Glutamatergic neuron (in vitro differentiated cells): Measurements from ENCODE around the gene IPO5. TPM values are rescaled to one million over a fixed set of nuclear protein-coding genes. Genes with fewer than 3 reads are reported as not detected.

ENCODE experiments used
- DNase-seq: peaks from one replicate; pipeline ENCODE4 v3.0.0; 2022
- H3K27ac Mint-ChIP-seq: one replicate; pipeline ENCODE4 v1.8.0; 2020; ENCODE audit warnings: mild to moderate bottlenecking, mixed read lengths, inconsistent platforms; ENCODE audit not compliant: unreplicated experiment
- H3K27me3 Mint-ChIP-seq: one replicate; pipeline ENCODE4 v1.8.0; 2020; ENCODE audit warnings: mild to moderate bottlenecking, moderate library complexity, mixed read lengths, inconsistent platforms; ENCODE audit not compliant: unreplicated experiment
- H3K36me3 Mint-ChIP-seq: one replicate; pipeline ENCODE4 v1.8.0; 2020; ENCODE audit warnings: mild to moderate bottlenecking, mixed read lengths, inconsistent platforms; ENCODE audit not compliant: unreplicated experiment
- H3K4me1 Mint-ChIP-seq: one replicate; pipeline ENCODE4 v1.8.0; 2020; ENCODE audit warnings: mild to moderate bottlenecking, low read depth, mixed read lengths, inconsistent platforms; ENCODE audit not compliant: unreplicated experiment
- H3K4me3 Mint-ChIP-seq: one replicate; pipeline ENCODE4 v1.8.0; 2020; ENCODE audit warnings: mild to moderate bottlenecking, mixed read lengths, inconsistent platforms; ENCODE audit not compliant: unreplicated experiment
- H3K9me3 Mint-ChIP-seq: one replicate; pipeline ENCODE4 v1.8.0; 2020; ENCODE audit warnings: mild to moderate bottlenecking, moderate library complexity, mixed read lengths, inconsistent platforms; ENCODE audit not compliant: unreplicated experiment
- total RNA-seq: library from RNA; stranded (reverse); fragmentation: NEBNext Ultra II Directional; extraction: Animal tissue kit (Norgen Biotek cat#: 25700); gene quantifications from one replicate; pipeline ENCODE4 v1.2.1, GENCODE V29; 2021; ENCODE audit not compliant: unreplicated experiment
- TF ChIP-seq, protein P1 (sequence below): fragments of 200-600 bp; sonication (generic); IDR thresholded peaks from one replicate; pipeline ENCODE4 v1.5.0; 2021; ENCODE audit not compliant: partially characterized antibody, unreplicated experiment

The IPO5 gene
- total RNA-seq, 1 donor from 2014 or later, result 122 TPM

DNA sequence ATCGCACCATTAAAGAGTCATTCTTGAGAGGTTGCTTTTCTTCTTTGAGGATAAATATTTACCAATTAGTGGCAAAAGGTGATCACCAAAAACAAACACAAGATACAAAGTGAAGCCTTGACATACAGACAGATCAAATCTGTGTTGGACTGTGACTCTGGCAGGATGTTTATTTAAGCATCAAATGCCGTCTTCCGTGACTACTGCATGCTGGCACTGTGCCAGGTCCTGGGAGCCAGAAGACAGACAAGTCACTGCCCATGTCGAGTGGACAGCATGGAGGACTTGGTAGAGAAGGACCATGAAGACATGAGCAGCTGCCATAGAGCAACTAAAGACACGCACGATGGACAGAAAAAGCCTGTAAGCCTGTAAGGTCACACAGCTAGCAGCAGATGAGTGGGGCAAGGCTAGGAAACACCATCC is 96.6 kb downstream of the IPO5 start:
- Mint-ChIP-seq H3K4me3 (no peak overlapping the region), H3K27me3 (no peaks in the 10 kb centered on the region), H3K9me3 (no peaks in the 10 kb centered on the region), H3K27ac (no peak overlapping the region), H3K36me3 (no peaks in the 10 kb centered on the region), H3K4me1 (peaks cover 4% of the 10 kb centered on the region)
- TF ChIP-seq, protein P1, sequence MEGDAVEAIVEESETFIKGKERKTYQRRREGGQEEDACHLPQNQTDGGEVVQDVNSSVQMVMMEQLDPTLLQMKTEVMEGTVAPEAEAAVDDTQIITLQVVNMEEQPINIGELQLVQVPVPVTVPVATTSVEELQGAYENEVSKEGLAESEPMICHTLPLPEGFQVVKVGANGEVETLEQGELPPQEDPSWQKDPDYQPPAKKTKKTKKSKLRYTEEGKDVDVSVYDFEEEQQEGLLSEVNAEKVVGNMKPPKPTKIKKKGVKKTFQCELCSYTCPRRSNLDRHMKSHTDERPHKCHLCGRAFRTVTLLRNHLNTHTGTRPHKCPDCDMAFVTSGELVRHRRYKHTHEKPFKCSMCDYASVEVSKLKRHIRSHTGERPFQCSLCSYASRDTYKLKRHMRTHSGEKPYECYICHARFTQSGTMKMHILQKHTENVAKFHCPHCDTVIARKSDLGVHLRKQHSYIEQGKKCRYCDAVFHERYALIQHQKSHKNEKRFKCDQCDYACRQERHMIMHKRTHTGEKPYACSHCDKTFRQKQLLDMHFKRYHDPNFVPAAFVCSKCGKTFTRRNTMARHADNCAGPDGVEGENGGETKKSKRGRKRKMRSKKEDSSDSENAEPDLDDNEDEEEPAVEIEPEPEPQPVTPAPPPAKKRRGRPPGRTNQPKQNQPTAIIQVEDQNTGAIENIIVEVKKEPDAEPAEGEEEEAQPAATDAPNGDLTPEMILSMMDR, result no peak
- DNase-seq, result no peak

DNA sequence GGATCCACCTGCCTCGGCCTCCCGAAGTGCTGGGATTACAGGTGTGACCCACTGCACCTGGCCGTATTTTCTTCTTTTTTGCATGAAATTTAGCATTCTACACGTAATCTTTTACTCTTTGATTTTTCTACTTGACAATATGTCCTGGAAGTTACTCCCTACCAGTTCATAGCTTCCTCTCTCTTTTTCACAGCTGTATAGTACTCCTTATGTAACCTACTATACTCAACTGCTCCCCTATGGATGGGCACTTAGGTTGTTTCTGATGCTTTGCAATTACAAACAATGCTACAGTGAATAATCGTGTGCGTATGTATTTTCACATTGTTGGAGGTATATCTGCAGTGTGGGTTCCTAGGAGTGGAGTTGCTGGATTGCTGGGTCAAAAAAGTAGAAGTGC is 98.9 kb downstream of the IPO5 start:
- H3K27me3 Mint-ChIP-seq, result peaks cover 6% of the 10 kb centered on the region
- no peaks in the 10 kb centered on the region for H3K36me3 Mint-ChIP-seq
- DNase-seq, result no peak
- no peaks in the 10 kb centered on the region for H3K9me3 Mint-ChIP-seq
- no peak overlapping the region for H3K4me3 Mint-ChIP-seq
- TF ChIP-seq, protein P1, result no peak
- H3K27ac Mint-ChIP-seq, result no peak overlapping the region
- H3K4me1 Mint-ChIP-seq, result peaks cover 4% of the 10 kb centered on the region

DNA sequence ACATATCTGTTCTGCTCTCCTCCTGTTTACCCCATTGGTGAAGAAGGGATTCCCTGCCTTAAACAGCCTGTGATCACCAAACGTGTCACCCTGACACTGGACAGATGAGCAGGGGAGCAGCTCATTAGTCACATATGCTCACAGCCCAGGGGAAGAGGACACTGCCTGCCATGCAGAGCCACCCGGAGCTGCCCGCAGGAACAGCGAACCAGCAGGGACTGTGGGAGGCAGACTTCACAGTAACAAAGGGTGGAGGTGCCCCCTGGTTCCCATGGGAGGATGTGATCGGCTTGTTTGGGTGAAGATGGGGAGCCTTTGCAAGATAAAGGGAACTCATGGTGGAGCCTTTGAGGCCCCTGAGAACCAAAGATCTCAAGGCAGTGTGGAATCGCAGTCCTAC is 100.8 kb downstream of the IPO5 start:
- Mint-ChIP-seq H3K9me3 (no peaks in the 10 kb centered on the region), H3K4me1 (no peaks in the 10 kb centered on the region), H3K27me3 (peaks cover 6% of the 10 kb centered on the region), H3K36me3 (no peaks in the 10 kb centered on the region), H3K4me3 (no peak overlapping the region), H3K27ac (no peak overlapping the region)
- TF ChIP-seq, protein P1, result no peak
- DNase-seq, result no peak

DNA sequence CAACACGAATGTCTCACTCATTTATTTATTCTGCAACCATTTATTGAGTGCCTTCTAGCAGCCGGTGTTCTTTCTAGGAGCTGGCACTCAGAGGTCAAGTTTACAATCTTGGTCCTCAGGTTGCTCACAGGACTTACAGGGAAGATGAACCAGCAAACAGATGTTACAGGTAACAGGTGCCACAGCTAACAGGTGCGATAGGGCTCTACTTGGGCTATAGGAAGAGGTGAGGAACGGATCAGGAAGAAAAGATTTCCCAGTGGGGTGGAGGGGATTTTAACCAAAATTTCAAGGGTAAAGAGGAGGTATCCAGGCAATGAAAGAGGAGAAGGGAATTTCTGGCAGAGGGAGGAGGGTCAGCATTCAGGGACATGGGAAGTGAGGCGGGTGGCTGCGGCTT is 102.1 kb downstream of the IPO5 start:
- Mint-ChIP-seq H3K9me3 (no peaks in the 10 kb centered on the region), H3K27ac (no peak overlapping the region), H3K27me3 (peaks cover 6% of the 10 kb centered on the region), H3K4me3 (no peak overlapping the region), H3K4me1 (no peaks in the 10 kb centered on the region), H3K36me3 (no peaks in the 10 kb centered on the region)
- TF ChIP-seq, protein P1, result no peak
- DNase-seq, result no peak

DNA sequence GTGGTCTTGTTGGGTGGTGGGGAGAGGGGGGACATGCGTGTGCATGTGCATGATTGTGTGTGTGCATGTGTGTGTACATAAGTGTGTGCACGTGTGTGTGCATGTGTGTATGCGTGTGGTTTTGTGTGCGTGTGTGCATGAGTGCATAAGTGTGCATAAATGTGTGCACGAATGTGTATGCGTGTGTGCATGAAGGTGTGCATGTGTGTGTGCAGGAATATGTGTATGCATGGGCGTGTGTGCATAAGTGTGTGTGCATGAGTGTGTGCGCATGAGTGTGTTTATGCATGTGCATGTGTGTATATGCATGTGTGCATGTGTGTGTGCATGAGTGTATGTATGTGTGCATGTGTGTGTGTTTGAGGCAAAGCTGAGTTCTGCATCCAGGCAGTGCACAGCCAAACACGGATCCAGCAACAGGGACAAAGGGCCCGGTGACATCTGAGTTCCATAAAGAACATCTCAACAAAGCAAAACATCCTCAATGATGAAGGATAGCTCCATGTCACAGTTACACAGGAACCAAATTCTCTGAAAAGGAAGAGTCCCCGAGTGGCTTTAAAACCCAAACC is 103.5 kb downstream of the IPO5 start:
- peaks cover 6% of the 10 kb centered on the region for H3K27me3 Mint-ChIP-seq
- DNase-seq, result no peak
- no peaks in the 10 kb centered on the region for H3K4me1 Mint-ChIP-seq
- H3K36me3 Mint-ChIP-seq, result no peaks in the 10 kb centered on the region
- H3K4me3 Mint-ChIP-seq, result no peak overlapping the region
- no peak overlapping the region for H3K27ac Mint-ChIP-seq
- TF ChIP-seq, protein P1, result no peak
- H3K9me3 Mint-ChIP-seq, result no peaks in the 10 kb centered on the region
